Measurements from ENCODE around the gene WDR17. TPM values are rescaled to one million over a fixed set of nuclear protein-coding genes. Genes with fewer than 3 reads are reported as not detected.

WDR17 gene
- total RNA-seq, 1 donor from 2014 or later = 0.17 TPM

GRCh38 chr4:176034499-176034898 is 31.1 kb upstream of the WDR17 start:
- H3K4me3 ChIP-seq (ENCODE audit: low read depth, low read length) = no peak overlapping the region
- TF ChIP-seq CTCF (conservative IDR thresholded peaks at IDR 0.05; ENCODE audit: low read depth, low read length) = peak; percentile 55
- peak; percentile 1 for DNase-seq (ENCODE audit: low read depth)

GRCh38 chr4:176034936-176035335 is 30.7 kb upstream of the WDR17 start:
- no peak for TF ChIP-seq CTCF (conservative IDR thresholded peaks at IDR 0.05; ENCODE audit: low read depth, low read length)
- H3K4me3 ChIP-seq (ENCODE audit: low read depth, low read length) = no peak overlapping the region
- DNase-seq (ENCODE audit: low read depth) = no peak

GRCh38 chr4:176036585-176037205 is 28.9 kb upstream of the WDR17 start:
- no peak overlapping the region for H3K4me3 ChIP-seq (ENCODE audit: low read depth, low read length)
- no peak for DNase-seq (ENCODE audit: low read depth)
- no peak for TF ChIP-seq CTCF (conservative IDR thresholded peaks at IDR 0.05; ENCODE audit: low read depth, low read length)

- no peak overlapping the region for H3K4me3 ChIP-seq (ENCODE audit: low read depth, low read length)
- no peak for TF ChIP-seq CTCF (conservative IDR thresholded peaks at IDR 0.05; ENCODE audit: low read depth, low read length)
- DNase-seq (ENCODE audit: low read depth) = no peak
These were observed 26.9 kb upstream of the WDR17 start for GRCh38 chr4:176038789-176039188.

- no peak for DNase-seq (ENCODE audit: low read depth)
- no peak for TF ChIP-seq CTCF (conservative IDR thresholded peaks at IDR 0.05; ENCODE audit: low read depth, low read length)
- H3K4me3 ChIP-seq (ENCODE audit: low read depth, low read length) = no peak overlapping the region
These were observed 23.4 kb upstream of the WDR17 start for GRCh38 chr4:176042195-176042594.

- TF ChIP-seq CTCF (conservative IDR thresholded peaks at IDR 0.05; ENCODE audit: low read depth, low read length) = no peak
- no peak overlapping the region for H3K4me3 ChIP-seq (ENCODE audit: low read depth, low read length)
- no peak for DNase-seq (ENCODE audit: low read depth)
These were observed 21.6 kb upstream of the WDR17 start for GRCh38 chr4:176043838-176044588.

- no peak overlapping the region for H3K4me3 ChIP-seq (ENCODE audit: low read depth, low read length)
These were observed 21.1 kb upstream of the WDR17 start for GRCh38 chr4:176044589-176044951.

More at GRCh38 chr4:176044589-176044951, 21.1 kb upstream of the WDR17 start:
- no peak for DNase-seq (ENCODE audit: low read depth)
- no peak for TF ChIP-seq CTCF (conservative IDR thresholded peaks at IDR 0.05; ENCODE audit: low read depth, low read length)

All from epithelial cell of proximal tubule (primary cell).